ENCODE results near the gene RASAL2.

DNA sequence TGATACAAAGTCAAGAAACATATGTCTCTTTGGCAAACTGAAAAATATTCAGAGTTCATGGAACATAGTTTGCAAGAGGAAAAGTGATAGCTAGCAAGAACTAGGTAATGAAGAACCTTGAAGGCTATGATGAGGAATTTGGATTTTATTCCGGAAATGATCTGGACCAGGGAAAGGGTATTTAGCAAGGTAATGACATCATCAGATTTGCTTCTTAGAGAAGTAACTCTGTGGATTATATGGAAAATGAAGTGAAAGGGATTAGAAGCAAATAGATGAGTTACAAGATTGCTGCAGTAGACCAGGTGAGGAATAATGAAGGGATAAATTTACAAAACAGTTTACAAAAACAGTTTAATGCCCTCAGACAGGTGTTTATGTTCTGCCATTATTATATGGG lies 197.3 kb downstream of the RASAL2 start:
- TF ChIP-seq, protein P1, sequence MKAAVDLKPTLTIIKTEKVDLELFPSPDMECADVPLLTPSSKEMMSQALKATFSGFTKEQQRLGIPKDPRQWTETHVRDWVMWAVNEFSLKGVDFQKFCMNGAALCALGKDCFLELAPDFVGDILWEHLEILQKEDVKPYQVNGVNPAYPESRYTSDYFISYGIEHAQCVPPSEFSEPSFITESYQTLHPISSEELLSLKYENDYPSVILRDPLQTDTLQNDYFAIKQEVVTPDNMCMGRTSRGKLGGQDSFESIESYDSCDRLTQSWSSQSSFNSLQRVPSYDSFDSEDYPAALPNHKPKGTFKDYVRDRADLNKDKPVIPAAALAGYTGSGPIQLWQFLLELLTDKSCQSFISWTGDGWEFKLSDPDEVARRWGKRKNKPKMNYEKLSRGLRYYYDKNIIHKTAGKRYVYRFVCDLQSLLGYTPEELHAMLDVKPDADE (IDR thresholded peaks at IDR 0.05) = no peak
- no peak for TF ChIP-seq EZH2phosphoT487 (IDR thresholded peaks at IDR 0.05; ENCODE audit: unreplicated experiment)
- TF ChIP-seq, protein P2, sequence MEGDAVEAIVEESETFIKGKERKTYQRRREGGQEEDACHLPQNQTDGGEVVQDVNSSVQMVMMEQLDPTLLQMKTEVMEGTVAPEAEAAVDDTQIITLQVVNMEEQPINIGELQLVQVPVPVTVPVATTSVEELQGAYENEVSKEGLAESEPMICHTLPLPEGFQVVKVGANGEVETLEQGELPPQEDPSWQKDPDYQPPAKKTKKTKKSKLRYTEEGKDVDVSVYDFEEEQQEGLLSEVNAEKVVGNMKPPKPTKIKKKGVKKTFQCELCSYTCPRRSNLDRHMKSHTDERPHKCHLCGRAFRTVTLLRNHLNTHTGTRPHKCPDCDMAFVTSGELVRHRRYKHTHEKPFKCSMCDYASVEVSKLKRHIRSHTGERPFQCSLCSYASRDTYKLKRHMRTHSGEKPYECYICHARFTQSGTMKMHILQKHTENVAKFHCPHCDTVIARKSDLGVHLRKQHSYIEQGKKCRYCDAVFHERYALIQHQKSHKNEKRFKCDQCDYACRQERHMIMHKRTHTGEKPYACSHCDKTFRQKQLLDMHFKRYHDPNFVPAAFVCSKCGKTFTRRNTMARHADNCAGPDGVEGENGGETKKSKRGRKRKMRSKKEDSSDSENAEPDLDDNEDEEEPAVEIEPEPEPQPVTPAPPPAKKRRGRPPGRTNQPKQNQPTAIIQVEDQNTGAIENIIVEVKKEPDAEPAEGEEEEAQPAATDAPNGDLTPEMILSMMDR (conservative IDR thresholded peaks at IDR 0.05; ENCODE audit: low read depth in 2 of 2) = no peak
- no peak for TF ChIP-seq CREB1 (CRISPR knock-in tag; IDR thresholded peaks at IDR 0.05; ENCODE audit: low read depth)
- no peak for TF ChIP-seq POLR2AphosphoS5 (IDR thresholded peaks at IDR 0.05; ENCODE audit: low read depth)
- TF ChIP-seq EZH2 (IDR thresholded peaks at IDR 0.05; ENCODE audit: low read depth, unreplicated experiment) = no peak
- TF ChIP-seq JUNB (IDR thresholded peaks at IDR 0.05; ENCODE audit: unreplicated experiment) = no peak
- TF ChIP-seq, protein P3, sequence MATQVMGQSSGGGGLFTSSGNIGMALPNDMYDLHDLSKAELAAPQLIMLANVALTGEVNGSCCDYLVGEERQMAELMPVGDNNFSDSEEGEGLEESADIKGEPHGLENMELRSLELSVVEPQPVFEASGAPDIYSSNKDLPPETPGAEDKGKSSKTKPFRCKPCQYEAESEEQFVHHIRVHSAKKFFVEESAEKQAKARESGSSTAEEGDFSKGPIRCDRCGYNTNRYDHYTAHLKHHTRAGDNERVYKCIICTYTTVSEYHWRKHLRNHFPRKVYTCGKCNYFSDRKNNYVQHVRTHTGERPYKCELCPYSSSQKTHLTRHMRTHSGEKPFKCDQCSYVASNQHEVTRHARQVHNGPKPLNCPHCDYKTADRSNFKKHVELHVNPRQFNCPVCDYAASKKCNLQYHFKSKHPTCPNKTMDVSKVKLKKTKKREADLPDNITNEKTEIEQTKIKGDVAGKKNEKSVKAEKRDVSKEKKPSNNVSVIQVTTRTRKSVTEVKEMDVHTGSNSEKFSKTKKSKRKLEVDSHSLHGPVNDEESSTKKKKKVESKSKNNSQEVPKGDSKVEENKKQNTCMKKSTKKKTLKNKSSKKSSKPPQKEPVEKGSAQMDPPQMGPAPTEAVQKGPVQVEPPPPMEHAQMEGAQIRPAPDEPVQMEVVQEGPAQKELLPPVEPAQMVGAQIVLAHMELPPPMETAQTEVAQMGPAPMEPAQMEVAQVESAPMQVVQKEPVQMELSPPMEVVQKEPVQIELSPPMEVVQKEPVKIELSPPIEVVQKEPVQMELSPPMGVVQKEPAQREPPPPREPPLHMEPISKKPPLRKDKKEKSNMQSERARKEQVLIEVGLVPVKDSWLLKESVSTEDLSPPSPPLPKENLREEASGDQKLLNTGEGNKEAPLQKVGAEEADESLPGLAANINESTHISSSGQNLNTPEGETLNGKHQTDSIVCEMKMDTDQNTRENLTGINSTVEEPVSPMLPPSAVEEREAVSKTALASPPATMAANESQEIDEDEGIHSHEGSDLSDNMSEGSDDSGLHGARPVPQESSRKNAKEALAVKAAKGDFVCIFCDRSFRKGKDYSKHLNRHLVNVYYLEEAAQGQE (IDR thresholded peaks at IDR 0.05; ENCODE audit: unreplicated experiment) = no peak
- TF ChIP-seq ZNF114 (CRISPR knock-in tag; IDR thresholded peaks at IDR 0.05) = no peak
- no peak for TF ChIP-seq ZNF331 (CRISPR knock-in tag; IDR thresholded peaks at IDR 0.05; ENCODE audit: low read depth)
- no peak for TF ChIP-seq NANOG (IDR thresholded peaks at IDR 0.05; ENCODE audit: borderline replicate concordance)
- no peak for TF ChIP-seq STAT1 (IDR thresholded peaks at IDR 0.05; ENCODE audit: unreplicated experiment)

All from GM23338 (cell line).